Transverse colon (tissue), 4 donors: ENCODE results near the gene PRKAR1B. TPM values are rescaled to one million over a fixed set of nuclear protein-coding genes. Genes with fewer than 3 reads are reported as not detected.

Source experiments
- DNase-seq: peaks from one replicate; pipeline ENCODE4 v3.0.0-alpha.2; 2019
- H3K27ac ChIP-seq, 4 donors: fragments of 200-600 bp; sonication (generic); 2 replicates each; pipeline ENCODE4 v1.5.1; 2016 to 2018; ENCODE audit warnings: inconsistent platforms in 4 of 4
- H3K27me3 ChIP-seq: fragments of 200-600 bp; sonication (generic); 2 replicates; pipeline ENCODE4 v1.5.1; 2017; ENCODE audit warnings: inconsistent platforms
- H3K36me3 ChIP-seq, 4 donors: fragments of 200-600 bp; sonication (generic); 2 replicates each; pipeline ENCODE4 v1.5.1; 2017 to 2019; ENCODE audit warnings: inconsistent platforms in 4 of 4
- H3K4me1 ChIP-seq, 4 donors: fragments of 200-600 bp; sonication (generic); 2 replicates each; pipeline ENCODE4 v1.5.1; 2017 to 2020; ENCODE audit warnings: inconsistent platforms in 4 of 4
- H3K4me3 ChIP-seq, 4 donors: fragments of 200-600 bp; sonication (generic); 1 replicate in 1 of 4; 2 replicates in 3 of 4; pipeline versions ENCODE4 v1.5.1 to v1.6.1; 2017 to 2019; ENCODE audit warnings: inconsistent platforms in 4 of 4
- H3K9me3 ChIP-seq, 2 donors: fragments of 200-600 bp; sonication (generic); 2 replicates each; pipeline ENCODE4 v1.5.1; 2017 to 2019; ENCODE audit warnings: inconsistent platforms in 2 of 2
- EP300 ChIP-seq: sonication (generic); formaldehyde crosslinking; IDR thresholded peaks from one replicate; pipeline ENCODE4 v1.6.1; 2017; ENCODE audit warnings: antibody characterized with exemption, low read depth
- POLR2A ChIP-seq: fragments of 450-650 bp; IDR thresholded peaks from one replicate; pipeline ENCODE4 v1.6.1; 2016; ENCODE audit warnings: antibody characterized with exemption, mild to moderate bottlenecking, moderate library complexity
- POLR2AphosphoS5 ChIP-seq, 3 donors: sonication (generic); formaldehyde crosslinking; IDR thresholded peaks; one replicate each; pipeline ENCODE4 v1.6.1; 2016; ENCODE audit warnings: antibody characterized with exemption in 3 of 3
- WGBS, 2 donors: methylation state at CpG; one replicate each; pipeline ENCODE4 v1.1.5; 2018; ENCODE audit warnings: low coverage in 1 of 2; 5-methylcytosine and 5-hydroxymethylcytosine counted together
- in situ Hi-C, 4 donors: fragments of 200-750 bp; cut with MboI; loops; one replicate each; pipeline versions ENCODE4 v1.15.0 to v1.15.1; 2017; ENCODE audit warnings: low sequenced_read_pairs in 3 of 4, low pct_ligation_motif_present in 1 of 4, low pct_unique_long_range_greater_than_20kb in 1 of 4
- intact Hi-C: fragments of 100-400 bp; cut with DNase I; formaldehyde crosslinking; loops from one replicate; pipeline ENCODE4 v1.15.1; 2023; ENCODE audit warnings: low total_unique reads
- total RNA-seq, 4 donors: library from RNA; depleted of rRNA; stranded (reverse); fragments of >200 nt; gene quantifications; one replicate each; pipeline ENCODE4 v1.1.0, GENCODE V29; 2016
- TF ChIP-seq, protein P1 (sequence below), 5 experiments: fragments of 200-600 bp in 3 of 5; fragments of 450-650 bp in 2 of 5; sonication (generic) in 3 of 5; IDR thresholded peaks; 1 replicate in 2 of 5; 2 replicates in 3 of 5; pipeline ENCODE4 v1.5.1; 2016 to 2017; ENCODE audit warnings: antibody characterized with exemption in 5 of 5, inconsistent platforms in 3 of 5, mild to moderate bottlenecking in 2 of 5, moderate library complexity in 1 of 5

The PRKAR1B gene
- total RNA-seq, 4 donors from 2014 or later: 15.7 to 53.9 (median 16.9) TPM

DNA sequence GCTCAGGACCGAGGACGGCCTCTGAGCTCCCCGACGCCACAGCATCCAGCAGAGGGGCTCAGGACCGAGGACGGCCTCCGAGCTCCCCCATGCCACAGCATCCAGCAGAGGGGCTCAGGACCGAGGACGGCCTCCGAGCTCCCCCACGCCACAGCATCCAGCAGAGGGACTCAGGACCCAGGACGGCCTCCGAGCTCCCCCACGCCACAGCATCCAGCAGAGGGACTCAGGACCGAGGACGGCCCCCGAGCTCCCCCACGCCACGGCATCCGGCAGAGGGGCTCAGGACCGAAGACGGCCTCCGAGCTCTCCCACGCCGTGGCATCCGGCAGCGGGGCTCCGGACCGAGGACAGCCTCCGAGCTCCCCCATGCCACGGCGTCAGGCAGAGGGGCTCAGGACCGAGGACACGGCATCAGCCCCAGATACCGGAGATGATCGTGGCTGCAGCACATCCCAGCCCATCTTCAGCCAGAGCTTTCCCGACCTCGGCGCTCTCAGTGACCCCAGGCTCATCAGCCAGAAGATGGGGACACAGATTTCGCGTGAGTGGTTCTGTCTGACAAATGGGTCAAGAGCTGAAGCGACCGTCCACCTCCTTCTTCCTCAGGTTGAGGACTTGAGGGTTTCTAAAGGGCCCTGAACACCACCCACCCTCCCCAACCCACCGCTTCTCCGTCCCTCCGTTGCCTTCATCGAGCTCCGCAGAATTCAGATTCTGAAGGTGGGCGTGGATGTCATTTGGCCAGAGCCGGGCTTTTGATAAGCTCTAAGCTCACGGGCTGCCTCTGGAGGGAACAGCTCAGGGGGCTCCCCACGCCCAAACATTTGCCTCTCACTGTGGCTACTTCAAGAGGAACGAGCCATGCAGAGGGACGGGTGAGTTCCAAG is 56.3 kb downstream of the PRKAR1B start:
- TF ChIP-seq, protein P1, sequence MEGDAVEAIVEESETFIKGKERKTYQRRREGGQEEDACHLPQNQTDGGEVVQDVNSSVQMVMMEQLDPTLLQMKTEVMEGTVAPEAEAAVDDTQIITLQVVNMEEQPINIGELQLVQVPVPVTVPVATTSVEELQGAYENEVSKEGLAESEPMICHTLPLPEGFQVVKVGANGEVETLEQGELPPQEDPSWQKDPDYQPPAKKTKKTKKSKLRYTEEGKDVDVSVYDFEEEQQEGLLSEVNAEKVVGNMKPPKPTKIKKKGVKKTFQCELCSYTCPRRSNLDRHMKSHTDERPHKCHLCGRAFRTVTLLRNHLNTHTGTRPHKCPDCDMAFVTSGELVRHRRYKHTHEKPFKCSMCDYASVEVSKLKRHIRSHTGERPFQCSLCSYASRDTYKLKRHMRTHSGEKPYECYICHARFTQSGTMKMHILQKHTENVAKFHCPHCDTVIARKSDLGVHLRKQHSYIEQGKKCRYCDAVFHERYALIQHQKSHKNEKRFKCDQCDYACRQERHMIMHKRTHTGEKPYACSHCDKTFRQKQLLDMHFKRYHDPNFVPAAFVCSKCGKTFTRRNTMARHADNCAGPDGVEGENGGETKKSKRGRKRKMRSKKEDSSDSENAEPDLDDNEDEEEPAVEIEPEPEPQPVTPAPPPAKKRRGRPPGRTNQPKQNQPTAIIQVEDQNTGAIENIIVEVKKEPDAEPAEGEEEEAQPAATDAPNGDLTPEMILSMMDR (IDR thresholded peaks at IDR 0.05): no peak
- no peak for TF ChIP-seq POLR2AphosphoS5 (IDR thresholded peaks at IDR 0.05)
- TF ChIP-seq EP300: no peak
- TF ChIP-seq POLR2A: no peak
- 95% methylated on average over 40 of the region's 54 CpGs; no CpG with 5 or more reads in 1 of the 2 donors for WGBS, 2 donors
- intact Hi-C loops: no loop called here

GRCh38 chr7:668958-669357 is 58.1 kb downstream of the PRKAR1B start:
- WGBS, 2 donors: 92 to 100% methylated on average over 2 to 4 of the region's 4 CpGs

More for the DNA sequence above, 56.3 kb downstream of the PRKAR1B start:
- H3K4me3 ChIP-seq: no peak overlapping the region
- in situ Hi-C loops: no loop called here
- H3K4me1 ChIP-seq: peaks cover 0 to 15% (median 9%) of the 10 kb centered on the region in 4 donors
- no peaks in the 10 kb centered on the region for H3K9me3 ChIP-seq
- H3K36me3 ChIP-seq: no peaks in the 10 kb centered on the region
- H3K27ac ChIP-seq: no peak overlapping the region
- H3K27me3 ChIP-seq: no peaks in the 10 kb centered on the region
- DNase-seq: no peak

GRCh38 chr7:668139-668931 is 58.7 kb downstream of the PRKAR1B start:
- Histone ChIP-seq H3K27me3 (no peaks in the 10 kb centered on the region), H3K4me3 (no peak overlapping the region), H3K9me3 (no peaks in the 10 kb centered on the region), H3K36me3 (no peaks in the 10 kb centered on the region), H3K27ac (peak overlapping the region; percentile 74 to 81 (median 78)), H3K4me1 (peaks cover 7 to 34% (median 19%) of the 10 kb centered on the region in 4 donors)
- peak; percentile 31 for DNase-seq
- 50 to 58% methylated on average over 4 to 16 of the region's 16 CpGs for WGBS, 2 donors
- TF ChIP-seq EP300 (no peak), POLR2AphosphoS5 (IDR thresholded peaks at IDR 0.05) (peak; percentile 15 to 37 (median 28)), POLR2A (no peak)
- TF ChIP-seq, protein P1 (IDR thresholded peaks at IDR 0.05): no peak
- in situ Hi-C loops: no loop called here
- intact Hi-C loops: loop anchor here (1.0 kb wide), 1 partner anchor 58 kb away; the partner anchor contains the start of gene DNAAF5

More at GRCh38 chr7:668958-669357, 58.1 kb downstream of the PRKAR1B start:
- Histone ChIP-seq H3K27ac (peak overlapping the region; percentile 74 to 81 (median 78)), H3K27me3 (no peaks in the 10 kb centered on the region), H3K4me3 (no peak overlapping the region), H3K36me3 (no peaks in the 10 kb centered on the region), H3K9me3 (no peaks in the 10 kb centered on the region), H3K4me1 (peaks cover 7 to 29% (median 16%) of the 10 kb centered on the region in 4 donors)
- in situ Hi-C loops: no loop called here
- intact Hi-C loops: loop anchor here (1.0 kb wide), 1 partner anchor 57 kb away; the partner anchor contains the start of gene DNAAF5
- TF ChIP-seq POLR2AphosphoS5 (IDR thresholded peaks at IDR 0.05) (no peak), EP300 (no peak), POLR2A (no peak)
- TF ChIP-seq, protein P1 (IDR thresholded peaks at IDR 0.05): no peak
- DNase-seq: no peak
